Prostate gland (tissue), 2 donors: ENCODE measurements around the gene MANF. TPM values are rescaled to one million over a fixed set of nuclear protein-coding genes. Genes with fewer than 3 reads are reported as not detected.

Source experiments
- DNase-seq: peaks from one replicate; pipeline ENCODE4 v3.0.0-alpha.2; 2019; ENCODE audit warnings: low spot score
- H3K27ac ChIP-seq, 2 donors: fragments of 200-600 bp; sonication (generic); 2 replicates each; pipeline ENCODE4 v1.5.1; 2017 to 2019
- H3K27me3 ChIP-seq: fragments of 200-600 bp; sonication (generic); replicated peaks from 2 replicates; pipeline ENCODE4 v1.5.1; 2019; ENCODE audit not compliant: insufficient read depth
- H3K36me3 ChIP-seq, 2 donors: fragments of 200-600 bp; sonication (generic); 1 replicate in 1 of 2; 2 replicates in 1 of 2; pipeline versions ENCODE4 v1.5.1 to v1.8.1; 2017 to 2019
- H3K4me1 ChIP-seq: fragments of 200-600 bp; sonication (generic); replicated peaks from 2 replicates; pipeline ENCODE4 v1.5.1; 2019
- H3K4me3 ChIP-seq, 2 donors: fragments of 200-600 bp; sonication (generic); 2 replicates each; pipeline ENCODE4 v1.5.1; 2017 to 2019
- H3K9me3 ChIP-seq: fragments of 200-600 bp; sonication (generic); 2 replicates; pipeline ENCODE4 v1.5.1; 2017
- CTCF ChIP-seq, 4 experiments: fragments of 200-600 bp in 2 of 4; fragments of 450-650 bp in 2 of 4; sonication (generic) in 2 of 4; IDR thresholded peaks; 1 replicate in 3 of 4; 2 replicates in 1 of 4; pipeline ENCODE4 v1.5.1; 2016 to 2019; ENCODE audit warnings: antibody characterized with exemption in 4 of 4, mild to moderate bottlenecking in 2 of 4, moderate library complexity in 2 of 4
- POLR2A ChIP-seq: fragments of 450-650 bp; IDR thresholded peaks from one replicate; pipeline ENCODE4 v1.6.1; 2016; ENCODE audit warnings: antibody characterized with exemption, mild to moderate bottlenecking
- POLR2AphosphoS5 ChIP-seq: sonication (generic); formaldehyde crosslinking; IDR thresholded peaks from one replicate; pipeline ENCODE4 v1.6.1; 2017; ENCODE audit warnings: antibody characterized with exemption
- WGBS: methylation state at CpG from one replicate; pipeline ENCODE4 v1.1.5; 2018; 5-methylcytosine and 5-hydroxymethylcytosine counted together
- intact Hi-C: fragments of 100-400 bp; cut with DNase I; formaldehyde crosslinking; loops from one replicate; pipeline ENCODE4 v1.14.2; 2022
- total RNA-seq, 2 donors: library from RNA; depleted of rRNA; stranded (reverse); fragments of >200 nt; gene quantifications; one replicate each; pipeline ENCODE4 v1.1.0, GENCODE V29; 2016

Gene MANF
- total RNA-seq, 2 donors from 2014 or later = 30.6 to 81.4 TPM

DNA sequence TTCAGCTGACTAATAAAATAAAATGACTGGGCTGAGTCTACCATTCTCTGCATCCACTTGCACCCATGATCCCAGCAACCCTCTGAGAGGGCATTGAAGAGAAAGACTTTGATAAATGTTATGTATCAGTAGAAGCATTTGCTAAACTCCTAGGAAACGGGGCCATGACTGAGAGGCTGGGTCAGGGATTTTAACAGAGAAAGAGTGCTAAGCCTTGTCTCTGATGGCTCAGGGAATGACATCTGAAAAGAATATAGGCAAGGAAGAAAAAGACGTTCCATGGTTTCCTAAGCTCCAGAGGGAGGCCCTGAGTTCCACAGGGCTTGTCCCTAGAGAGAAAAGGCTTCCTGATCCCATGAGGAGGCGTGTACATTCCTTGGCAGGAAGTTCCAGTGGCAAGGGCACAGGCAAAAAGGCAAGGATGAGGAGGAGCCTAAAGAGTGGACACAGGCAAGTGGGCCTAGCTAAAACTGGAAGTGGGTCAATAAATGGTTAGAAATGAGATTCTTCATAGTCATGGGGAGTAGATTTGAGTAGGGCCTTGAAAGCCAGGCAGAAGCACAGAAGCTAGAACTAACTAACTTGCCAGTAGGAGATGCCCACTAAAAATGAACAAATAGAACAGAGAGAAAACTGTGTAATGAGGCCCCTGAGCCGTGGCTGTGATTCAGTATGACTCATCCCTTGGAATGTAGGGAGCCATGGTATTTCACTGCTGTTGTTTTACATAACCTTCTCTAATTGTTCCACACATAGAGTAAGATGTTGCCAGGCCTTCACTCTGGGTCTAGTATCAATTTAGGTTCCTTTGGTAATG lies 44.9 kb upstream of the MANF start:
- Histone ChIP-seq H3K27ac (no peak overlapping the region), H3K4me1 (no peaks in the 10 kb centered on the region), H3K9me3 (no peaks in the 10 kb centered on the region), H3K27me3 (no peaks in the 10 kb centered on the region), H3K36me3 (no peaks in the 10 kb centered on the region), H3K4me3 (no peak overlapping the region)
- TF ChIP-seq POLR2A (no peak), POLR2AphosphoS5 (no peak), CTCF (IDR thresholded peaks at IDR 0.05) (no peak)
- WGBS = 54% methylated on average over 4 of the region's 4 CpGs
- DNase-seq = no peak
- intact Hi-C loops = no loop called here

GRCh38 chr3:51340989-51341636 lies 44.0 kb upstream of the MANF start:
- H3K27me3 ChIP-seq = no peaks in the 10 kb centered on the region
- no peaks in the 10 kb centered on the region for H3K36me3 ChIP-seq
- no peak overlapping the region for H3K27ac ChIP-seq
- no peak for DNase-seq
- no peak for TF ChIP-seq POLR2AphosphoS5
- TF ChIP-seq CTCF (IDR thresholded peaks at IDR 0.05) = no peak
- no peak for TF ChIP-seq POLR2A
- H3K4me3 ChIP-seq = no peak overlapping the region
- WGBS = 78% methylated on average over 8 of the region's 8 CpGs
- no peaks in the 10 kb centered on the region for H3K4me1 ChIP-seq
- intact Hi-C loops = no loop called here
- H3K9me3 ChIP-seq = no peaks in the 10 kb centered on the region

- TF ChIP-seq POLR2AphosphoS5 (no peak), POLR2A (no peak), CTCF (IDR thresholded peaks at IDR 0.05) (no peak)
- Histone ChIP-seq H3K4me1 (no peaks in the 10 kb centered on the region), H3K27me3 (no peaks in the 10 kb centered on the region), H3K4me3 (no peak overlapping the region), H3K27ac (no peak overlapping the region), H3K9me3 (no peaks in the 10 kb centered on the region), H3K36me3 (no peaks in the 10 kb centered on the region)
- intact Hi-C loops = no loop called here
- WGBS = 88% methylated on average over 7 of the region's 7 CpGs
- DNase-seq = no peak
Observed at GRCh38 chr3:51343918-51344687, 41.0 kb upstream of the MANF start.

DNA sequence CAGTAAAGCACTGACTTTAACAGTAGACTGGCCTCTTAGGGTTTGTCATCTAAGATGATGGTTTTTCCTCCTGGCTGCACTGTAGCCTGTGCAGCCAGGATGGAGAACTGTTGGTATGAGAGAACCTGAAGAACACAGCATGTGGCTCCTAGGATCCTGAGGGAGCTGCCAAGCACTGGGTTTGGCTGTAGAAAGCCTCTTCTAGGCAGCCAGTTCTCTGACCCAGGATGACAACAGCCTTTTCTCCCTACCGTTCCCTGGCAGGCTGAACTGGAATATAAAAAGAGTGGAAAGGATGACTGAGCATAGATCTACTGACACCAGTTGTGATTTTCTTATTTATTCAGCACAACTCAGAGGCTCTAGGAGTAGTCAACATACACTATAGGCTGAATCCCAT lies 34.3 kb upstream of the MANF start:
- no peaks in the 10 kb centered on the region for H3K9me3 ChIP-seq
- TF ChIP-seq CTCF (IDR thresholded peaks at IDR 0.05) (no peak), POLR2A (no peak), POLR2AphosphoS5 (no peak)
- H3K27ac ChIP-seq = no peak overlapping the region
- H3K4me1 ChIP-seq = no peaks in the 10 kb centered on the region
- H3K36me3 ChIP-seq = no peaks in the 10 kb centered on the region
- WGBS = 85% methylated on average over 1 of the region's 1 CpG
- no peak overlapping the region for H3K4me3 ChIP-seq
- no peaks in the 10 kb centered on the region for H3K27me3 ChIP-seq
- DNase-seq = no peak
- intact Hi-C loops = no loop called here
